ENCODE results near the gene DEFB114. TPM values are rescaled to one million over a fixed set of nuclear protein-coding genes. Genes with fewer than 3 reads are reported as not detected.

Gene DEFB114
- total and polyA plus RNA-seq, 2 experiments from 2014 or later, result not detected

DNA sequence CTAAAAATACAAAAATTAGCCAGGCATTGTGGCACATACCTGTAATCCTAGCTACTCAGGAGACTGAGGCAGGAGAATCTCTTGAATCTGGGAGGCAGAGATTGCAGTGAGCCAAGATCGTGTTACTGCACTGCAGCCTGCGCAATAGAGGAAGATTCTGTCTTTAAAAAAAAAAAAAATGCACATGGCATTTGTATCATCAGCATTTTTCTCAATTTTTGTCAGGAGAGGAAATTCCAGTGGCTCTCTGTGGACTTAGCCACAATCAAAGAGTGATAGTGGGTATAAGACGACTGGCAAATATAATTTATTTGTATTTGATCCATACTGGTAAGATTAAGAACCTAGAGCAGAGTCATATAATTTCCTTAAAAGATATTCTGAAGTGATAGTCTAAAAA is 28.6 kb downstream of the DEFB114 start:
- no peak for DNase-seq
- in situ Hi-C loops (cut with MboI), result no loop called here
- WGBS, 2 experiments (ENCODE audit: low coverage in 1 of 2, low lambda C conversion rate in 2 of 2, missing lambda C conversion rate in 2 of 2), result 14 to 27% methylated on average over 3 of the region's 3 CpGs
- Histone ChIP-seq H3K9me3 (ENCODE audit: low read depth) (no peaks in the 10 kb centered on the region), H4K20me1 (ENCODE audit: insufficient read depth) (no peaks in the 10 kb centered on the region), H3K4me1 (ENCODE audit: insufficient read depth) (no peaks in the 10 kb centered on the region), H3F3A (ENCODE audit: insufficient read depth) (no peaks in the 10 kb centered on the region), H3K27ac (no peak overlapping the region), H3K9ac (no peak overlapping the region), H3K9me2 (ENCODE audit: insufficient read depth) (no peaks in the 10 kb centered on the region), H3K36me3 (ENCODE audit: low read depth) (no peaks in the 10 kb centered on the region), H2AFZ (no peak overlapping the region), H3K4me3 (no peak overlapping the region), H3K79me2 (ENCODE audit: insufficient read depth) (no peaks in the 10 kb centered on the region), H3K4me2 (ENCODE audit: unreplicated experiment) (no peak overlapping the region), H3K27me3 (replicated peaks; ENCODE audit: insufficient read depth) (no peaks in the 10 kb centered on the region)
- no peak for TF ChIP-seq EZH2phosphoT487 (IDR thresholded peaks at IDR 0.05; ENCODE audit: insufficient read depth, low read depth)
- TF ChIP-seq EZH2 (IDR thresholded peaks at IDR 0.05; ENCODE audit: insufficient read depth, poor library complexity, severe bottlenecking), result no peak

DNA sequence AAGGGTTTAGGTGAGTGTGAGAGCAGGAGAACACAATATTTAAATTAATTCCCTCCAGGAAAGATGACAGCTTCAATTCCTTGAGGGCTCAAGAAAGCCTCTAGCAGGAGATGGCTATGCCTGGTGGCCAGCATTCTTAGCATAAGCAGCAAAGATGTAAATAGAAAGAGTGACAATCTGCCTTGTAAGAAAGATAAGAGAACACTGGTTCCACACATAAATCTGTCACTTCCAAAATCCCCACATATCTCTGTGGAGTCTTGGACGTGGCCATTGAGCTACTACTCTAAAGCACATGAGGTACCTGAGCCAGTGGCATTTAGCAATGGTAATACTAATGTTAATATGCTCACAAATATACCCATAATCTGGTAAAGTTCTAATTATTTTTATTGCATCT is 29.2 kb downstream of the DEFB114 start:
- Histone ChIP-seq H3K4me3 (no peak overlapping the region), H3K27ac (no peak overlapping the region), H3F3A (ENCODE audit: insufficient read depth) (no peaks in the 10 kb centered on the region), H3K4me1 (ENCODE audit: insufficient read depth) (no peaks in the 10 kb centered on the region), H4K20me1 (ENCODE audit: insufficient read depth) (no peaks in the 10 kb centered on the region), H3K9ac (no peak overlapping the region), H3K36me3 (ENCODE audit: low read depth) (no peaks in the 10 kb centered on the region), H3K9me3 (ENCODE audit: low read depth) (no peaks in the 10 kb centered on the region), H3K27me3 (replicated peaks; ENCODE audit: insufficient read depth) (no peaks in the 10 kb centered on the region), H3K4me2 (ENCODE audit: unreplicated experiment) (no peak overlapping the region), H2AFZ (no peak overlapping the region), H3K9me2 (ENCODE audit: insufficient read depth) (no peaks in the 10 kb centered on the region), H3K79me2 (ENCODE audit: insufficient read depth) (no peaks in the 10 kb centered on the region)
- no peak for DNase-seq
- WGBS, 2 experiments (ENCODE audit: low coverage in 1 of 2, low lambda C conversion rate in 2 of 2, missing lambda C conversion rate in 2 of 2), result 0 to 5% methylated on average over 1 of the region's 1 CpG
- in situ Hi-C loops (cut with MboI), result no loop called here
- TF ChIP-seq EZH2phosphoT487 (IDR thresholded peaks at IDR 0.05; ENCODE audit: insufficient read depth, low read depth) (no peak), EZH2 (IDR thresholded peaks at IDR 0.05; ENCODE audit: insufficient read depth, poor library complexity, severe bottlenecking) (no peak)

DNA sequence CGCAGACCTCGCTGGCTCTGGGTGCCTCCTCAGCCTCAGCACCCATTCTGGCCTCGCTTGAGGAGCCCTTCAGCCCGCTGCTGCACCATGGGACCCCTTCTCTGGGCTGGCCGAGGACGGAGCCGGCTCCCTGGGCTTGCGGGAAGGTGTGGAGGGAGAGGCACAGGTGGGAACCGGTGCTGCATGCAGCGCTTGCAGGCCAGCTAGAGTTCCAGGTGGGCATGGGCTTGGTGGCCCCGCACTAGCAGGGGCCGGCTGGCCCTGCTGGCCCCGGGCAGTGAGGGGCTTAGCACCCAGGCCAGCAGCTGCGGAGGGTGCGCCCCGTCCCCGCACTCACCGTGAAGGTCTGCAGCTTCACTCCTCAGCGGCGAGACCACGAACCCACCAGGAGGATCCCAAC is 30.4 kb downstream of the DEFB114 start:
- H3K4me1 ChIP-seq (ENCODE audit: insufficient read depth), result no peaks in the 10 kb centered on the region
- no peak overlapping the region for H3K4me3 ChIP-seq
- no peaks in the 10 kb centered on the region for H3K27me3 ChIP-seq (replicated peaks; ENCODE audit: insufficient read depth)
- no peaks in the 10 kb centered on the region for H4K20me1 ChIP-seq (ENCODE audit: insufficient read depth)
- no peaks in the 10 kb centered on the region for H3K36me3 ChIP-seq (ENCODE audit: low read depth)
- DNase-seq, result no peak
- H3K9me3 ChIP-seq (ENCODE audit: low read depth), result no peaks in the 10 kb centered on the region
- in situ Hi-C loops (cut with MboI), result no loop called here
- no peaks in the 10 kb centered on the region for H3K79me2 ChIP-seq (ENCODE audit: insufficient read depth)
- no peak overlapping the region for H3K9ac ChIP-seq
- no peaks in the 10 kb centered on the region for H3F3A ChIP-seq (ENCODE audit: insufficient read depth)
- TF ChIP-seq EZH2 (IDR thresholded peaks at IDR 0.05; ENCODE audit: insufficient read depth, poor library complexity, severe bottlenecking), result no peak
- no peak for TF ChIP-seq EZH2phosphoT487 (IDR thresholded peaks at IDR 0.05; ENCODE audit: insufficient read depth, low read depth)
- H2AFZ ChIP-seq, result no peak overlapping the region
- WGBS, 2 experiments (ENCODE audit: low coverage in 1 of 2, low lambda C conversion rate in 2 of 2, missing lambda C conversion rate in 2 of 2), result 55 to 63% methylated on average over 15 to 17 of the region's 21 CpGs
- H3K4me2 ChIP-seq (ENCODE audit: unreplicated experiment), result no peak overlapping the region
- H3K9me2 ChIP-seq (ENCODE audit: insufficient read depth), result no peaks in the 10 kb centered on the region
- no peak overlapping the region for H3K27ac ChIP-seq

DNA sequence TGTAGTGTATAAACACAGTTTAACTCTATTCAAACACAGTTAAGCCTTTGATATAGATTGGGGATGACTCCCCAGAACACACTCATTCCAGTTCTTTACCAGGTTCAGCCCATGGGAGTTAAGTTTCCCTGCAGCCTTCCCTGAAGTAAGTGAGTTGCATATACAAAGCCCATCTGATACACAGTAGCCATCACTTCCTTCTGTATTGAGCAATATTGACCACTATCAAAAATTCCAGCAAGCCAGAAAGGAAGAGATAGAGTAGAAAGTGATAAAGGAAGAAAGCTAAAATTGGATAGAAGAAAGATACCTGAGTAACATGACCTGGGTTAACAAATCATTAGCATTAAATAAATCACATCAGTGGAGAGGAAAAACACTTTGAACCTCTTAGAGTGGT is 34.6 kb downstream of the DEFB114 start:
- no peaks in the 10 kb centered on the region for H3K9me2 ChIP-seq (ENCODE audit: insufficient read depth)
- H3K9me3 ChIP-seq (ENCODE audit: low read depth), result no peaks in the 10 kb centered on the region
- H3F3A ChIP-seq (ENCODE audit: insufficient read depth), result no peaks in the 10 kb centered on the region
- DNase-seq, result no peak
- H3K27ac ChIP-seq, result no peak overlapping the region
- in situ Hi-C loops (cut with MboI), result no loop called here
- H2AFZ ChIP-seq, result no peak overlapping the region
- no peak overlapping the region for H3K9ac ChIP-seq
- TF ChIP-seq EZH2phosphoT487 (IDR thresholded peaks at IDR 0.05; ENCODE audit: insufficient read depth, low read depth) (no peak), EZH2 (IDR thresholded peaks at IDR 0.05; ENCODE audit: insufficient read depth, poor library complexity, severe bottlenecking) (no peak)
- no peak overlapping the region for H3K4me3 ChIP-seq
- no peaks in the 10 kb centered on the region for H3K27me3 ChIP-seq (replicated peaks; ENCODE audit: insufficient read depth)
- no peak overlapping the region for H3K4me2 ChIP-seq (ENCODE audit: unreplicated experiment)
- no peaks in the 10 kb centered on the region for H4K20me1 ChIP-seq (ENCODE audit: insufficient read depth)
- H3K79me2 ChIP-seq (ENCODE audit: insufficient read depth), result no peaks in the 10 kb centered on the region
- H3K4me1 ChIP-seq (ENCODE audit: insufficient read depth), result no peaks in the 10 kb centered on the region
- no peaks in the 10 kb centered on the region for H3K36me3 ChIP-seq (ENCODE audit: low read depth)

DNA sequence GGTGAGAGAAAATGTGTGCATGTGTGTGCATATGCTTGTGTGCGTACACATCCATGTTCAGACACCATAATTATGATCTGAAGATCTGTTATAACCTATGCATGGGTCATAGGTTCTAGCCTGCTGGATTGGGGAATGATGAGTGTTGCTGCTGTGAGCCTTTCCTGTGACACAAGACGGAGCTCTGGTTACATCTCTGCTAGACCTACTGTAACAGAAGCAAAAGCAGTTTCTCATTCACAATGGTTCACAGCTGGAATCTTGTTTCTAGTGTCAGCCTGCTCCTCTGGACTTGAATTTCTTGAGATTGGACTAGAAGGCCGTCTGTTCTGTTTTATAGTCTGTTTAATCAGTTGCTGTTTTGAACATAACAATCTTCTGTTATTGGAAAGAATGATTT is 40.1 kb downstream of the DEFB114 start:
- Histone ChIP-seq H3K79me2 (ENCODE audit: insufficient read depth) (no peaks in the 10 kb centered on the region), H3K9ac (no peak overlapping the region), H2AFZ (no peak overlapping the region), H3F3A (ENCODE audit: insufficient read depth) (no peaks in the 10 kb centered on the region), H3K4me2 (ENCODE audit: unreplicated experiment) (no peak overlapping the region), H3K4me1 (ENCODE audit: insufficient read depth) (no peaks in the 10 kb centered on the region), H3K36me3 (ENCODE audit: low read depth) (no peaks in the 10 kb centered on the region), H3K9me2 (ENCODE audit: insufficient read depth) (no peaks in the 10 kb centered on the region), H3K27ac (no peak overlapping the region), H4K20me1 (ENCODE audit: insufficient read depth) (no peaks in the 10 kb centered on the region), H3K4me3 (no peak overlapping the region), H3K9me3 (ENCODE audit: low read depth) (no peaks in the 10 kb centered on the region), H3K27me3 (replicated peaks; ENCODE audit: insufficient read depth) (no peaks in the 10 kb centered on the region)
- in situ Hi-C loops (cut with MboI), result no loop called here
- DNase-seq, result no peak
- WGBS, 2 experiments (ENCODE audit: low coverage in 1 of 2, low lambda C conversion rate in 2 of 2, missing lambda C conversion rate in 2 of 2), result 10 to 15% methylated on average over 3 of the region's 3 CpGs
- TF ChIP-seq EZH2 (IDR thresholded peaks at IDR 0.05; ENCODE audit: insufficient read depth, poor library complexity, severe bottlenecking), result no peak
- no peak for TF ChIP-seq EZH2phosphoT487 (IDR thresholded peaks at IDR 0.05; ENCODE audit: insufficient read depth, low read depth)
